ENCODE data around the gene OR5K4.

The OR5K4 gene

DNA sequence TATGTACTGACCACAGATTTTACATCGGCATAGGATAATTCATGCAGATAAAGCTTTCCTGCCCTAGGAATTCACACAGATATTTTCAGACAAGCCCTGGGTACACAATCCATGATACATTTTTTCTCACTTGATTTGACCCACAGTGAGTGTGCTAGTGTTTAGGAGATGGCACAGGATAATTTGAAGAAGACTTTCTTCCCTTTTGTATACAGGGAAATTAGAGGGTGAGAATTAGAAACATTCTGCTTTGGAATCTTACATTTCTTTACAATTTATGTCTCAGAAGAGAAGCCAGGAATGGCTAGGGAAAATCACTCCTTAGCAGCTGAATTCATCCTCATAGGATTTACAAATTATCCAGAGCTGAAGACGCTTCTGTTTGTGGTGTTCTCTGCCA is at the start of gene OR5K4:
Gene OR5K4 (plus strand): TSS at position 301 of the 400 bp plus-strand sequence. CDS start 0 bp downstream, at position 301.
- no peak for DNase-seq

GRCh38 chr3:98322101-98322500 is 31.6 kb upstream of the OR5K4 start:
- DNase-seq: no peak

DNA sequence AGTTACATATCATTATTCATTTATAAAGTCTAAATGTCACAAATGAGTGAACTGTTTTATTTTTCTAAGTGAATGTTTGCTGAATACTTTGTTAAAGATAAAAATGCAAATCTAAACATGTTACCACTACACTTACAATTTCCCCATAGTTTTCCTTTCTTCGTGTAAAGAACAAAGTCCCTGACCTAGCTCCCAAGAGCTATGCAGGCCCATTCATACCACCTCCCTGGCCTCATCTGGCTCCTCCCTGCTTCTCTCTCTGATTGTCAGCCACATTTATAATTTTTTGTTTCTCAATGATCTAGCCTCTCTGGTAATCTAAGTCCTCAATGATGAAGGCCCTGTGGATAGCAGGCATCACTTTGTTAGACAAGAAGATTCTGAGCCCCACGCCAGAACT is 31.0 kb upstream of the OR5K4 start:
- DNase-seq: no peak

GRCh38 chr3:98323425-98323824 is 30.2 kb upstream of the OR5K4 start:
- no peak for DNase-seq

DNA sequence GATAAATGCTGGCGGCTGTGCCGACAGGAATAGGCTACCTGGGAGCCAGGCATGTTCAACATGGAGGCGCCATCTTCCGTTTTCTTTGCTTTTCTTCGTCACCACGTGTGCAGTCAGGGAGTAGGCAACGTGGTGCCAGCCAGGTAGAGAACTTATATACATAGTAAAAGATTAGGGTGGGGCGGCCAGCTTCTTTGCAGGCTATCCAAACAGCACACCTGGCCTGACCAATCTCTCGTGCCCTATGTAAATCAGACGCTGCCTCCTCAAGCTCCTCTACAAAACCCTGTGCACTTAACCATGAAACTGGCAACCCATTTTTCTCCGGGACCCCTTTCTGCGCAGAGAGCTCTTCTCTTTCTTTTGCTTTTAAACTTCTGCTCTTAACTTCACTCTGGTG is 28.6 kb upstream of the OR5K4 start:
- DNase-seq: no peak

DNA sequence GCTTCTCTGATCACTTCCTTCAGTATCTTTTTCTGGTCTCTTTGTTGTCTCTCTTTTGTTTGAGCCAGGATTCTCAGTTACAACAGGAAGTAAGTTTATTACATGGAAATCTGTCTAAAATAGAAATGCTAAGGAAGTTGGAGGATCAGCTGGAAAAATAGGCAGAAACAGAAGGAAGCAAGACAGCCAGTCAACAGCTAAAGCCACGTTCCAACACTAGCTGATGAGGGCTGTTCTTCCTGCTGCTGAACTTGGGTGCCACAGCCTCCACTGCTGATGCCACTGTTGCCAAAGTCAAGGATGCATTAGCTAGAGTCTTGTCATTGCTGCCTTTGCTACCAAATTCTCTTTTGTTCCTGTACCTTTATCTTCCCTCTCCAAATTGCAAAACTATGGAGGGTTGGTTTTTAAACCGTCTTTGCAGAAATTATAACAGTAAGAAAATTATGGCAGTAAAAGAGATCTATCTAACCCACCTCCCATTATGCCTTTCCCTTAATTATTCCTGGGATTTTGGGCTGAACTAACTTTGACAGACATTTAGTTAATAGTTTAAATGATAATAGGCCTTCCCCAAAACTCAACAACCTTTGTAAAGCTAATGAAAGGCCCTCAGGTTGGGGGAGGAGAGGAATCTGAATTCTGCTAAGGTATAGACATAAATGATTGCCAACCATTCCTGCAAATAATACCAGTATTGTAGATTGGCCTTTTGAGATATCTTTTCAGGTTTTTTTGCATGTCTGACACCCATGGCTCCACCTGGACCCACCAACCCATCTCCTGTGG is 27.4 kb upstream of the OR5K4 start:
- no peak for DNase-seq

DNA sequence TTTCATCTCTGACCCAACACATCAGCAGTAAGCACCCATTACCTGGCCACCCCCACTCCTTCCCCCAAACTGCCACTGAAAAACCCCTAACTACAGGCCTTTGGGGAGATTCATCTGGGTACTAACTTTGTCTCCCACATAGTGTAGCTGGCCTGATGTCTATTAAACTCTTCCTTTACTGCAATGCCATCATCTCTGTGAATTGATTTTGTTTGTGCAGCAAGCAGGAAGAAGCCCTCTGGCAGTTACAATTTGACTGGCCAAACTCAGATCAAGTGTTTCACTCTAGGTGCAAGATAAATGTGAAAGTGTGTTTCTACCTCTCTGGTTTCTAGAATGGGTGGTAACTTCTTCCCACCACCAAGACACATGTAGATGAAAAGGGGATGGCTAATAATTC is 26.7 kb upstream of the OR5K4 start:
- DNase-seq: no peak

- no peak for DNase-seq
Measured at GRCh38 chr3:98328933-98329332, 24.7 kb upstream of the OR5K4 start.

DNA sequence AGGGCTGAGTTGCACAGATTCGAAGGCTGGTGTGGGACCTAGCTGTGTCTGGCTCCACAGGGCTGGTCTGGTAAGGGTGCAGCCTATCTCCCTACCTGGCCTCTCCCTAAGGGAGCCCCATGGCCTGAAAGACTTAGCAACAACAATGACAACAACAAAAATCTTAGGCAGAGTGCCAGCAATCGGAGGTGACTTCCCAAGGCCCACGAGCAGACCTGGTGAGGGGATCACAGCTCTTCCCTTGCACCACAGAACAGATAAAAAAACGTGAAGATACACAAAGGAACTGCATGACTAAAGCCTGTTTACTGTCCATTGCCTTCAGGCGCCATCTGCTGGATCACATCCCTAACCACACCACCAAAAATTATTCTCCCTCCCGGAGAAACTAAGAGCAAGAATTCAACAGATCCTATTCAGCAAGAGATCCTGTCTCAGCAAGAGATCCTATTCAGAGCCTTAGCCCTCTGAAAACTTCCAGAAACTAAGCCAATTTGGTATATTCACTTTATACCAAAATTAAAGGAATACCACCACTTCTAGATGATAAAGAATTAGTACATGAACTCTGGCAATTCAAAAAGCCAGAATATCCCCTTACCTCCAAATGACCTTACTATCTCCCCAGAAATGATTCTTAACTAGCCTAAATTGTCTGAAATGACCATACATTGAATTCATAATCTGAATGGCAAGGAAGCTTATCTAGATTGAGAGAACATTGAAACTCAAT is 24.1 kb upstream of the OR5K4 start:
- DNase-seq: peak; percentile 37 to 49

GRCh38 chr3:98331329-98331728 is 22.3 kb upstream of the OR5K4 start:
- DNase-seq: no peak

DNA sequence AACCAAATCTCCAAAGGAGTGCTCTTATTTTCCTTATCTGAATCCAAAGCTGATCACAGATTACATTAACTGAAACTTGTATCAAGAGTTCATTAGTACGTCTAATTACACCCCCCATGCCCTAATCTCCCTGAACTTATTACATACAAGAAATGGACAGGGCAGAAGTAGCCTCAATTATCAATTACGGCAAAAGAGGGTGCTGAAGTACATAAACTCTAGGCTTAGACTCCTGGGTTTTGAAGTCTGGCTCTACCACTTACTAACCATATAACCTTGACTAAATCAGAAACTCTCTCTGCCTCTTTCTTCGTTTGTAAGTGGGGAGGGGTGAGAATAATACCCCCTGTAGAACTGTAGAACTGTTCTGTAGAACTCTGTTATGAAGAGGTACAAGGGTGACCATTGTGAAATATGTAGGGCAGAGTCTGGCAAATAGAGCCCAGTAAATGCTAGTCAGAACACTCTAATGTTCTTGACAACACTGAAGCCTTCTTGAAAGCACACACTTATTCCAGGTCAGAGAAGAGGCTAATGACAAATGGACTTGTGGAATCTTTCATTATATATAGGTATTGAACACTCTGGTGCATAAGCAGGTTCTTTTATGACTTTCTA is 19.6 kb upstream of the OR5K4 start:
- DNase-seq: no peak

DNA sequence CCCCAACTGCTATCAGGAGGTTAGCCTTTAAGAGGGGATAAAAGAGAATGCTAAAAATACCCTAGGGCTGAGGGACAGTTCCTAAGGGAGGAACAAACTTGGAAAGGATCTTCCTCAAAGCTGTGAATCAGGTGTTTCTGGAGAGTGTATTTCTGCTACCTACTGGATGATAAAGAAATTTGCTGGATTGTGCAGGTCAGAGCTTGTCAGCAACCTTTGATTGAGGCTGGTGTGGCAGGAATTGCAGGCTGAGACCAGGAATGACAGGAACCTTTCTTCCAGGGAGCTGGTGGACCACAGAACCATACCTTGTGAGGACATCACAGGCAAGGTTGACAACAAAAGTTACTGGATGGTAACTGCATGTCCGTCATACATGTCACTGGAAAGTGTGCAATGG is 14.6 kb upstream of the OR5K4 start:
- no peak for DNase-seq

DNA sequence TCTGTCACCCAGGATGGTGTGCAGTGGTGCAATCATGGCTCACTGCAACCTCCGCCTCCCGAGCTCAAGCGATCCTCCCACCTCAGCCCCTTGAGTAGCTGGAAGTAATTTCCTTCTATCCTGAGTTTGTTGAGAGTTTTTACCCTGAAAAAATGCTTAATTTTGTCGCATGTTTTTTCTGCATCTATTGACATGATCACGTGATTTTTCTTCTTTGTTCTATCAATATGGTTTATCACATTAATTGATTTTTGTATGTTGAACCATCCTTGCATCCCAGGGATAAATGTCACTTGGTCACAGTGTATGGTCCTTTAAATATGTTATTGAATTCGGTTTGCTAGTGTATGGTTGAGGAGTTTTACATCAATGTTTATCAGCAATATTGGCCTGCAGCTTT is 11.9 kb upstream of the OR5K4 start:
- DNase-seq: no peak

DNA sequence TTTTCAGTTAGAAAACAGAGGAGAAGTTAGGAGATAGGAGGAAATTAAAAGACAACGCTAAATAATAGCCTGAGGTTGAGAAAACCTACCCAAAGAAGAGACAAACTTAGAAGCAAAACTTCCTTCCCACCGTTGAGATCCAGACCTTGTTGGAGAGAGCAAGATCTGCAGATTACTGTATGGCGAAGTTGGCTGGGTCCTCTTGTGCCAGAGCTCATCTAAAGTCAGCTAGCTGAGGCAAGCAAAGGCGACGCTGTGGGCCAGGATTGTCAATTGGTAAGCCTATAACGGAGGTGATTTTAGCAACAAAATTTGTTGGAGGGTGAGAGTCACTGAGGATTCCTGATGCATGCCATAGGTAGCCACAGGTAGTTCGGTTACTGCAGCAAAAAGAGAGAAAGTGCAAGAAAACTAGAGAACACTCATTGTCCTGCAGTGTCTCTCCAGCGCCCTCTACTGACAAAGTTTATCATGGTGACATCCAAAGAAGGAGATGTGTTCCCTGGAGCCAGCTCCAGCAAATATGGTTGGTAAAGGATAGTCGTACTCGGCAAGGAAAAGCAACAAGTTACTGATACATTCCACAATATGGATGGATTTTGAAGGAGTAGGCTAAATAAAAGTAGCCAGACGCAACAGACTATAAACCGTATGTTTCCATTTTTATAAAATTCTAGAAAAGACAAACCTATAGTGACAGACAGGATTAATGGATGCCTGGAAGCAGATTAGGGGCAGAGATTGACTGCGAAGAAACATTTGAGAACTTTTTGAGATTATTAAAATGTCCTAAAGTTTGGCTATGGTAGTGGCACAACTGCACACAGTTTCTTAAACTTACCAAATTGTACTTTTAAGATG is 9.8 kb upstream of the OR5K4 start:
- peak; percentile 27 to 37 for DNase-seq

GRCh38 chr3:98350082-98350481 is 3.6 kb upstream of the OR5K4 start:
- no peak for DNase-seq

DNA sequence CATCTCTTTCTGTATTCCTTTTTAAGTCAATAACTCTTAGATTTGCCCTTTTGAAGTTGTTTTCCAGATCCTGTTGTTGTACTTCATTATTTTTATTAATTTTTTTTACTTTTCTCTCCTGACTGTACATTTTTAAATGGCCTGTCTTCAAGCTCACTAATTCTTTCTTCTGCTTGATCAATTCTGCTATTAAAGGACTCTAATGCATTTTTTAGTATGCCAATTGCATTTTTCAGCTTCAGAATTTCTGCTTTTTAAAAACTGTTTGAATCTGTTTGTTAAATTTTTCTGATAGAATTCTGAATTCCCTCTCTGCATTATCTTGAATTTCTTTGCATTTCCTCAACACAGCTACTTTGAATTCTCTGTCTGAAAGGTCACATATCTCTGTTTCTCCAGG is 5.6 kb downstream of the OR5K4 start:
- DNase-seq: no peak

DNA sequence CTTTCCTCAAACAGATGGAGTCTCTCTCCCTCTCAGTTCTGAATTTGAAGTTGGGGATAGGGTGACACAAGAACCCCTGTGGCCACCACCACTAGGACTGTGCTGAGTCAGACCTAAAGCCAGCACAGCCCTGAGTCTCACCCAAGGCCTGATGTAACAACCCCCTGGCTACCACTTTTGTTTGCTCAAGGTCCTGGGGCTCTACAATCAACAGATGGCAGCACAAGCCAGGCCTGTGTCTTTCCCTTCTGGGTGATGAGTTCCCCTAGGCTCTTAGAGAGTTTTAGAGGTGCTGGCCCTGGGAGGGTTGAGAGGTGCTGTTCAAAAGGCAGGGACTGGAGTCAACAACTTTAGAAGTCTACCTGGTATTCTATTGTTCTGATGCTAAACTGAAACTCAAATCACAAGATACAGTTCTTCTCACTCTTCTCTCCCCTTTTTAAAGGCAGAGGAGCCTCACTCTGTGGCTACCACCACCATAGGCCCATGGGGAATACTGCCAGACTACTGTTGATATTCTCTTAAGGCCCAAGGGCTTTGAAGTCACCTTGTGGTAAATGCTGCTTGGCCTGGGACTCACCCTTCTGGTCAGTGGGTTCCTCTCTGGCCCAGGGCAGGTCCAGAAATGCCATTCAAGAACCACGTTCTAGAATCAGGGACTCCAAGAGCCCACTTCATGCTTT is 6.5 kb downstream of the OR5K4 start:
- no peak for DNase-seq

DNA sequence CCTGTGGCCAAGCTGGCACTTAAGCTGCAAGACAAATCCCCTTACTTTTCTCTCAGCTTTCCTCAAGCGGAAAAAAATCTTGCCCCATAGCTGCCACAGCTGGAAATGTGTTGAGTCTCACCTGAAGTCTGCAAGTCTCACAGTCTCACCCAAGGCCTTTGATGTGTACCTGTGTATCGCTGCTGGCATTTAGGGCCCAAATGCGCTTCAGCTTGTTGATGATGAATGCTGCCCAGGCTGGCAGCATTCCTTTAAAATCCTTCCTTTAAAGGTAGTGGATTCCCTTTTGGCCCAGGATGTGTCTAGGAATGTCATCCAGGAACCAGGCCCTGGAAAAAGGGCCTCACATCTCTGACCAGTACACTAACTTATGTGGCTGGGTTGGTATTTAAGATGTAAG is 7.0 kb downstream of the OR5K4 start:
- no peak for DNase-seq

- no peak for DNase-seq
Measured at GRCh38 chr3:98361289-98361688, 7.6 kb downstream of the OR5K4 start.

DNA sequence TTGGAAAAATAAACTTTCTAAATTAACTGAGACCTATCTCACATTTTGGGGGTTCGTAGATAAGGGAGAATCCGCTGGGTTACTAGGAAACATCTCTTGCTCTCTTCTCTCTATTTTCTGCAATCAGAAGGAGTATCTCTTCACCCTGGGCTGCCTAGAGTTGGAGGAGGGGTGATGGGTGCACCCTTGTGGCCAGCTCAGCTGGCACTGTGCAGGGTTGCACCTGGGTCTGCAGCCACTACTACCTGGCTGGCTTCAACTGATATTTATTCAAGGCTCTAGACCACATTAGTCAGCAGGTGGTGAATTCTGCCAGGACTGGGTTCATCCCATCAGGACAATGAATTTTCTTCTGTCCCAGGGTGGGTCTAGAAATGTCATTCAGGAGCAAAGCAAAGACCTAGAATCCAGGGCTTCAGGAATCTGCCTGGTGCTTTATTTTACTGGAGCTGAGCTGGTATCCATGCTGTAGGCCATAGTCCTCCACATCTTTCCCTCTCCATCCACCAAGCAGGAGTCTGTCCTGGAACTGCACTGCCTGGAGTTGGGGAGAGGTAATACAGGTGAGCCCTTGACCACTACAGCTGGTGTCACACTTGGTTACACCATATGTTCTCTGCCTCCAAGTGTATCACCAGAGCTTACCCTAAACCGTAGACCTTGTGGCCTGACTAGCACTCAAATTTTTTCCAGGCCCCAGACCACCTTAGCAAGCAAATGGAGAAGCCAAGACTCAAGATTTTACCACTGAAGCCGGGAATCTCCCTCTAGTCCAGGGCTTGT is 14.0 kb downstream of the OR5K4 start:
- DNase-seq: no peak

- no peak for DNase-seq
Measured at GRCh38 chr3:98371186-98371585, 17.5 kb downstream of the OR5K4 start.

DNA sequence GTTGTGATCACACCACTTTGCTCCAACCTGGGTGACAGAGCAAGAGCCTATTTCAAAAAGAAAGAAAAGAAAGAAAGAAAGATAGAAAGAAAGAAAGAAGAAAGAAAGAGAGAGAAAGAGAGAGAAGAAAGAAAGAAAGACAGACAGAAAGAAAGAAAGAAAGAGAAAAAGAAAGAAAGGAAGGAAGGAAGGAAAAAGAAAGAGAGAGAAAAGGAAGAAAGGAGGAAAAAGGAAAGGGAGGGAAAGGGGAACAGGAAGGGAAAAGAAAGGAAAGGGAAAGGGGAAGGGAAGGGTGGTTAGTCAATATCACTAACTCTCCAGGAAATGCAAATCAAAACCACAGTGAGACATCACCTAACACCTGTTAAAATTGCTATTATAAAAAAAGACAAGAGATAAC is 18.2 kb downstream of the OR5K4 start:
- no peak for DNase-seq
